ENCODE data around the gene WFDC1.

DNA sequence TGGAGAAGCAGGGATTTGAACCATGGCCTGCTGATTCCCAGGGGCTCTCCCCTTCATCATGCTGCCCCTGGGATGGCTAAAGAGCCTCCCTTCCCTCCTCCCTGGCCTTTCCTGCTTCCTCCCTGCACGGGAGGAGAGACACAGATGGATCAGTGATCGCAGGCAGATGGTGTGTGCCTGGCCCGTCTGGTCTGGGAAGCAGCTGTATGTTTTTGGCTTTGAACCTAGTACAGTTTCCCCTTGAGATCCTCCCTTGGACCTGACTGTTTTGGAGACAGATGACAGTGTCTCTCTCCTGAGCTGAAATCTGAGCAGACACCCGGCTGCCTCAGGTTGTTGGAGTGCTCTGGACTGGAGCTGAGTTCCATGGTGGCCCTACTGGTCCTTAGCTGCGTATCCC lies 44.6 kb downstream of the WFDC1 start:
- TF ChIP-seq, protein P1, sequence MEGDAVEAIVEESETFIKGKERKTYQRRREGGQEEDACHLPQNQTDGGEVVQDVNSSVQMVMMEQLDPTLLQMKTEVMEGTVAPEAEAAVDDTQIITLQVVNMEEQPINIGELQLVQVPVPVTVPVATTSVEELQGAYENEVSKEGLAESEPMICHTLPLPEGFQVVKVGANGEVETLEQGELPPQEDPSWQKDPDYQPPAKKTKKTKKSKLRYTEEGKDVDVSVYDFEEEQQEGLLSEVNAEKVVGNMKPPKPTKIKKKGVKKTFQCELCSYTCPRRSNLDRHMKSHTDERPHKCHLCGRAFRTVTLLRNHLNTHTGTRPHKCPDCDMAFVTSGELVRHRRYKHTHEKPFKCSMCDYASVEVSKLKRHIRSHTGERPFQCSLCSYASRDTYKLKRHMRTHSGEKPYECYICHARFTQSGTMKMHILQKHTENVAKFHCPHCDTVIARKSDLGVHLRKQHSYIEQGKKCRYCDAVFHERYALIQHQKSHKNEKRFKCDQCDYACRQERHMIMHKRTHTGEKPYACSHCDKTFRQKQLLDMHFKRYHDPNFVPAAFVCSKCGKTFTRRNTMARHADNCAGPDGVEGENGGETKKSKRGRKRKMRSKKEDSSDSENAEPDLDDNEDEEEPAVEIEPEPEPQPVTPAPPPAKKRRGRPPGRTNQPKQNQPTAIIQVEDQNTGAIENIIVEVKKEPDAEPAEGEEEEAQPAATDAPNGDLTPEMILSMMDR (IDR thresholded peaks at IDR 0.05): no peak
- TF ChIP-seq POLR2A (IDR thresholded peaks at IDR 0.05): no peak
